Measurements from ENCODE around the gene RERE.

DNA sequence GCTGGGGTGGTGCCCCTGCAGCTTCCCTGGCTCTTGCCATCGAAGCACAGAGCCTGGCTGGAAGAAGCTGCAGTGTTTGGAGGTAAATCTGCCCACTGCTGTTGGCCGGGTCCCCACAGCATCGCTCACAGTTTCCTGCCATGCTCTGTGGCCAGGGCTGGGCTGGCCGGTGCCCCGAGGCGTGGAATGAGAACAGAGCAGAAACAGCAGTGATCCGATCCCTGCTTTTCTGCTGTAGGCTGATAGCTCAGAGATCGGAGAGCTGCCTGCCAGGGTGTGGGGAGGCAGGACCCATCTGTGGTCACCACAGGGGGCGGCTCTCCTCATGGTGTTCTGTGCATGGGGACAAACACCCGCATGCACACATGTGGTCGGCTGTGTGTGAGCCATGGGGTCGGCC, 488.0 kb downstream of the RERE start:
- TF ChIP-seq POLR2AphosphoS5 (IDR thresholded peaks at IDR 0.05; ENCODE audit: borderline replicate concordance, low read depth, low read length) (no peak), FOXP2 (optimal IDR thresholded peaks at IDR 0.05; ENCODE audit: control extremely low read depth, extremely low read length, insufficient read depth) (no peak)

Data from SK-N-MC (cell line).